Measurements from ENCODE around the gene PRDM16.

PRDM16 gene

DNA sequence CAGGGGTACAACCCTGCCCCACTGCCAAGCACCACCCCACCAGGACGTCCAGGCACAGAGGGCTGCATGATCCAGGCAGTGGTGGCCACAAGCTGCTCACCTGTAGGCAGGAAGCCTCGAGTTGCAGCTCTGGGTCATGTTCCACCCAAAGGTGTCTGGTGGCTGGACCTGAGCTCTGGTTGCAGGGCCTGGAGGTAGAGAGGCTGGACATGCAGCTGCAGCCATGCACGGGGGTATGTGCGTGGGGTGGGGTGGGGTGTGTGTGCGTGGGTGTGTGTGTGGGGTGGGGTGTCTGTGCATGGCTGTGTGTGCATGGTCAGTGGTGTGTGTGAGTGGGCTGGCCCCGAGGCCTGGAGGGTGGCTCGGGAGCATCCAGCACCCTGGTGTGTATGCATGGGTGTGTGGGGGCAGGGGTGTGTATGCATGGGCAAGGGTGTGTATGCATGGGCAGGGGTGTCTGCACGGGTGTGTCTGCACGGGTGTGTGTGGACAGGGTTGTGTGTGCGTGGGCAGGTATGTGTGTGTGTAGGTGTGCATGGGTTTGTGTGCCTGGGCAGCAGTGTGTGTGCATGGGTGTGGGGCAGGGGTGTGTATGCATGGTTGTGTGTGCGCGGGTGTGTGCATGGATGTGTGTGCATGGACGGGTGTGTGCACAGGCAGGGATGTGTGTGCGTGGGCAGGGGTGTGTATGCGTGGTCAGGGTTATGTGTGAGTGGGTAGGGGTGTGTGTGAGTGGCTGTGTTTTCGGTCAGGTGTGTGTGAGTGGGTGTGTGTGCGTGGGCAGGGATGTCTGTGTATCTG, 401.0 kb downstream of the PRDM16 start:
- TF ChIP-seq, protein P1, sequence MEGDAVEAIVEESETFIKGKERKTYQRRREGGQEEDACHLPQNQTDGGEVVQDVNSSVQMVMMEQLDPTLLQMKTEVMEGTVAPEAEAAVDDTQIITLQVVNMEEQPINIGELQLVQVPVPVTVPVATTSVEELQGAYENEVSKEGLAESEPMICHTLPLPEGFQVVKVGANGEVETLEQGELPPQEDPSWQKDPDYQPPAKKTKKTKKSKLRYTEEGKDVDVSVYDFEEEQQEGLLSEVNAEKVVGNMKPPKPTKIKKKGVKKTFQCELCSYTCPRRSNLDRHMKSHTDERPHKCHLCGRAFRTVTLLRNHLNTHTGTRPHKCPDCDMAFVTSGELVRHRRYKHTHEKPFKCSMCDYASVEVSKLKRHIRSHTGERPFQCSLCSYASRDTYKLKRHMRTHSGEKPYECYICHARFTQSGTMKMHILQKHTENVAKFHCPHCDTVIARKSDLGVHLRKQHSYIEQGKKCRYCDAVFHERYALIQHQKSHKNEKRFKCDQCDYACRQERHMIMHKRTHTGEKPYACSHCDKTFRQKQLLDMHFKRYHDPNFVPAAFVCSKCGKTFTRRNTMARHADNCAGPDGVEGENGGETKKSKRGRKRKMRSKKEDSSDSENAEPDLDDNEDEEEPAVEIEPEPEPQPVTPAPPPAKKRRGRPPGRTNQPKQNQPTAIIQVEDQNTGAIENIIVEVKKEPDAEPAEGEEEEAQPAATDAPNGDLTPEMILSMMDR (conservative IDR thresholded peaks at IDR 0.05), result no peak
- no peak for TF ChIP-seq ZFX (IDR thresholded peaks at IDR 0.05)
- H3K27ac ChIP-seq, result no peak overlapping the region

DNA sequence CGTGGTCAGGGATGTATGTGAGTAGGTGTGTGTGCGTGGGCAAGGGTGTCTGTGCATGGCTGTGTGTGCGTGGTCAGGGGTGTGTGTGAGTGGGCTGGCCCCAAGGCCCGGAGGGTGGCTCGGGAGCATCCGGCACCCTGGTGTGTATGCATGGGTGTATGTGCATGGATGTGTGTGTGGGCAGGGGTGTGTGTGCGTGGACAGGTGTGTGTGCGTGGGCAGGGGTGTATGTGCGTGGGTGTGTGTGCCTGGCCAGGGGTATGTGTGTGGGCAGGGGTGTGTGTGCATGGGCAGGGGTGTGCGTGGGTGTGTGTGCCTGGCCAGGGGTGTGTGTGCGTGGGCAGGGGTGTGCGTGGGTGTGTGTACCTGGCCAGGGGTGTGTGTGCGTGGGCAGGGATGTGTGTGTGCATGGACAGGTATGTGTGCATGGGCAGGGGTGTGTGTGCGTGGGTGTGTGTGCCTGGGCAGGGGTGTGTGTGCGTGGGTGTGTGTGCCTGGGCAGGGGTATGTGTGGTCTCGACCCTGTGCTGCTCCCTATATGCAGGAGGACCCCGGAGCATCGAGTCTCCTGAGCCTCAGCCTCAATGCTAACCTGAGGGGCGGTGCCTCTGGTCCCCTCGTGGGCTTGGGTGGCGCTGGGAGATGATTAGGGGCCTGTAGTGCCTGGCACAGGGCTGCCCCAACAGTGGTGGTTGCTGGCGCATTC, 401.8 kb downstream of the PRDM16 start:
- TF ChIP-seq ZFX (IDR thresholded peaks at IDR 0.05), result no peak
- TF ChIP-seq, protein P1 (conservative IDR thresholded peaks at IDR 0.05), result no peak
- no peak overlapping the region for H3K27ac ChIP-seq

DNA sequence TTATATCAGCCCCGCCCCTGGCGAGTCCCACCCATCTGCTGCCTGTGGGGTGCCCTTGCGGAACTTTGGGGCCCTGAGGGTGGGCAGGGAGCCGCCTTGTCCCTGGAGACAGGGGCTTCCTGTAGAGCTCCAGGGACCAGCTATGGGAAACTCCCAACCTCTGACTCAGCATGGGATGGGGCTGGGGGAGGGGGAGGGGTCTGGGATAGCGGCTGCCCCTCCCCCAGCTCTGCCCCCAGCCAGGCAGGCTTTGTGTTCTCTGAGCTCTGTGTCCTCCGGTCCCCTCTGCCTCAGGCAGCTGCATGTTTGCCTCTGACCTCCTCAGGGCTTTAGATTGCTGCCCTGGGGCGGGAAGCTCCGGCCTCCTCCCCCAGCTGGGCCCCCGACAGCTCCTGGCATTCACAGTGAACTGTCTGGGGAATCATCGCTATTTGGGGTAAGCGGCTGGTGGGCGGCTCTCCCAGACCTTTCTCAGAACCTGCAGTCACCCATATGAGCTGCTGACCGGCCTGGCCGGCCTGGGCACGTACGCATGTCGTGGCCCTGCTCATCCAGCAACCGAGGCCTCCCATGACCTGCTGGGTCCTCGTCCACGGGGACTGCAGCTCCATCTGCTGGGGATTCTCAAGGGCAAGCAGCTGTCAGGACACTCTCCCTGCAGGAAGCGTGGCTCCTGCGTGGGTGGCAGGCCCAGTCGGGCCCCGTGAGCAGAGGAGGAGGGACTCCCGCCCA, 402.5 kb downstream of the PRDM16 start:
- TF ChIP-seq ZFX (IDR thresholded peaks at IDR 0.05), result no peak
- TF ChIP-seq, protein P1 (conservative IDR thresholded peaks at IDR 0.05), result no peak
- H3K27ac ChIP-seq, result no peak overlapping the region

DNA sequence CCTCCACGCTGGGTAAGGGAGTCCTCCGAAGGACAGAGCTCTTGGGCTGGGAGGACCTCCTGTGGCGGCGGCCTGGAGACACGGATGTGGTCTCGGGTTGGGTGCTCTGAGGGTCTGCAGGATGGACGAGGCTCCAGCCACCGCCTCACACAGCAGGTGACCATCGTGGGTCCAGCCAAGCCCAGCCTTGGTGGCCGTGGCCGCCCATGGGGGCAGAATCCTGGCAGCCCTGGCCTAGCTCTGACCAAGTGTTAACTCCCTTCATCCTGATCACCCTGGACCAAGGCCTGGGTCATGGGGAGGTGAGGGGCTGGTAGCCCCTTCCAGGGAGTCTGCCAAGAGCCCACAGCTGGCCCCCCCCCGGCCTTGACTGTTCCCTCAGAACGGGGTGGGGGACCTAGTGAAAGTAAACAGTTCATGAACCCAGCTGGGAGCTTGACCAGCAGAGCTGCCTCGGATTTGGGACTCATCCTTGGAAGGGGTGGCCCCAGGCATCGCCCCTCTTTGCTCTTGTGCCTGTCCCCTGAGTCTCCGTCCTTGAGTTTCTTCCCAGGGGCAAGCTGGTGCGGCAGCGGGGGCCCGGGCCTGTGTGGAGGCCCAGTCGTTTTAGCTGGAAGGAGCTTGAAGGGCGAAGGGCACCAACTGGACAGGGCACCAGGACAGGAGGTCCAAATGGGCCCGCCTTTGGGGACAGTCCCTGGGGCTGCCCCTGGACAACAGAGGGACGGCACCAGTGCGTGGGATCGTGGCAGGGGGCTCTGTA, 403.3 kb downstream of the PRDM16 start:
- no peak overlapping the region for H3K27ac ChIP-seq
- TF ChIP-seq, protein P1 (conservative IDR thresholded peaks at IDR 0.05), result no peak
- TF ChIP-seq ZFX (IDR thresholded peaks at IDR 0.05), result no peak

DNA sequence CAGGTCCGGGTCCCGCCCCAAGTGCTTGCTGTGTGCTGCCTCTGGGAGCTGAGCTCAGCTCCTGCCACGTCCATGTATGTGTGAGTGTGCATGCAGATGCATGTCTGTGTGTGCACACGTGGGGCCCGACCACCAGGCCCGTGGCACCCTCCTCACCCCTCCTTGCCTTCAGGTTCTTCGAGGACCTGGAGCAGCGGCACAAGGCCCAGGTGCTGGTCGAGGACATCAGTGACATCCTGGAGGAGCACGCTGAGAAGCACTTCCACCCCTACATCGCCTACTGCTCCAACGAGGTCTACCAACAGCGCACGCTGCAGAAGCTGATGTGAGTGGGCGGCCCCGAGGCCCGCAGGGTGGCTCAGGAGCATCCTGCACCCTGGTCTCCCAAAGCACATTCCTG, 403.9 kb downstream of the PRDM16 start:
- no peak overlapping the region for H3K27ac ChIP-seq
- TF ChIP-seq, protein P1 (conservative IDR thresholded peaks at IDR 0.05), result no peak
- TF ChIP-seq ZFX (IDR thresholded peaks at IDR 0.05), result no peak

DNA sequence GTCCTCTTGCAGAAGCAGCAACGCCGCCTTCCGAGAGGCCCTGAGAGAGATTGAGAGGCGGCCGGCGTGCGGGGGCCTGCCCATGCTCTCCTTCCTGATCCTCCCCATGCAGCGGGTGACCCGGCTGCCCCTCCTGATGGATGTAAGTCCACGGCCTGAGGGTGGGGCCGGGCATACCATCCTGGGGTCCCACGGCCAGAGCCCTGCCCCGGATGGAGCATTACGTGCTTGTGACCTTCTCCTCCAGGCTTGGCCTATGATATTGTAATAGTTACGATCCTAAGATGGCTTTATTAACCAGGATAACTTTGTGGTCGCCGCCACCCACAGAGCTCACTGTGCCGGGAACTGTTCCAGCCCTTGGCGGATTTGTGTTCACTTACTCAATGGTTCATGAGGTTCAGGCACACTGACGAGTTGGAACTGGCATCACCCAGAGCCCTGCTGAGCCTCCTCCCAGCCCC, 404.4 kb downstream of the PRDM16 start:
- TF ChIP-seq, protein P1 (conservative IDR thresholded peaks at IDR 0.05), result no peak
- no peak for TF ChIP-seq ZFX (IDR thresholded peaks at IDR 0.05)
- no peak overlapping the region for H3K27ac ChIP-seq

Measured in C4-2B (cell line).